Spinal cord (tissue), 10 donors: Measurements from ENCODE around the gene AP1S1. TPM values are rescaled to one million over a fixed set of nuclear protein-coding genes. Genes with fewer than 3 reads are reported as not detected.

Experiments used
- DNase-seq, 6 donors: peaks; one replicate each; pipeline versions ENCODE4 v3.0.0 to v3.0.0-alpha.2; 2013 to 2015; ENCODE audit warnings: low spot score in 6 of 6, low read depth in 4 of 6
- H3K27ac ChIP-seq: one replicate; pipeline ENCODE4 v1.5.1; 2013; ENCODE audit warnings: low read depth, low read length, control low read depth
- H3K27me3 ChIP-seq: one replicate; pipeline ENCODE4 v1.6.1; 2013; ENCODE audit warnings: low read length; ENCODE audit not compliant: control insufficient read depth, insufficient read depth
- H3K36me3 ChIP-seq: one replicate; pipeline ENCODE4 v1.6.1; 2013; ENCODE audit warnings: low read length; ENCODE audit not compliant: control insufficient read depth, insufficient read depth
- H3K4me1 ChIP-seq: one replicate; pipeline ENCODE4 v1.6.1; 2013; ENCODE audit warnings: low read length; ENCODE audit not compliant: control insufficient read depth, insufficient read depth
- H3K4me3 ChIP-seq: one replicate; pipeline ENCODE4 v1.5.1; 2013; ENCODE audit warnings: low read depth, low read length, control low read depth
- H3K9me3 ChIP-seq: one replicate; pipeline ENCODE4 v1.6.1; 2013; ENCODE audit warnings: low read length; ENCODE audit not compliant: control insufficient read depth, insufficient read depth
- WGBS: methylation state at CpG from one replicate; pipeline ENCODE4 v1.1.5; 2013; ENCODE audit warnings: missing lambda C conversion rate; ENCODE audit not compliant: insufficient coverage; 5-methylcytosine and 5-hydroxymethylcytosine counted together
- polyA plus RNA-seq, 2 donors: library from polyadenylated mRNA; unstranded; fragments of 120-200 nt; gene quantifications; one replicate each; pipeline ENCODE4 v1.2.1, GENCODE V29; 2013; ENCODE audit not compliant: insufficient read length in 2 of 2
- total RNA-seq, 2 donors: library from RNA; depleted of rRNA in 1 of 2; stranded (reverse); fragments of 120-200 nt in 1 of 2; fragments of >200 nt in 1 of 2; gene quantifications; one replicate each; pipeline versions ENCODE4 v1.2.3 to v1.2.4, GENCODE V29; 2013 to 2014
- donor health status: healthy.

The AP1S1 gene
- total and polyA plus RNA-seq, 4 donors = 49.0 to 96.4 (median 84.3) TPM

GRCh38 chr7:101154693-101155102, 422 bp downstream of the AP1S1 start:
- Histone ChIP-seq H3K27ac (no peak overlapping the region), H3K4me1 (peaks cover 17% of the 10 kb centered on the region), H3K4me3 (peak overlapping the region; percentile 72), H3K9me3 (no peaks in the 10 kb centered on the region), H3K27me3 (no peaks in the 10 kb centered on the region), H3K36me3 (peaks cover 27% of the 10 kb centered on the region)
- DNase-seq = peak in 2 of 6 donors; percentile 42 to 55
- WGBS = under 1% methylated on average over 22 of the region's 34 CpGs

- DNase-seq = no peak
- no peaks in the 10 kb centered on the region for H3K9me3 ChIP-seq
- H3K4me1 ChIP-seq = peaks cover 17% of the 10 kb centered on the region
- no peak overlapping the region for H3K27ac ChIP-seq
- peak overlapping the region; percentile 72 for H3K4me3 ChIP-seq
- H3K36me3 ChIP-seq = peaks cover 33% of the 10 kb centered on the region
- no peaks in the 10 kb centered on the region for H3K27me3 ChIP-seq
- 51% methylated on average over 3 of the region's 4 CpGs for WGBS
Observed at GRCh38 chr7:101155303-101155702, 1.0 kb downstream of the AP1S1 start.

GRCh38 chr7:101156277-101156676, 2.0 kb downstream of the AP1S1 start:
- 85% methylated on average over 4 of the region's 6 CpGs for WGBS
- Histone ChIP-seq H3K36me3 (peaks cover 40% of the 10 kb centered on the region), H3K9me3 (no peaks in the 10 kb centered on the region), H3K4me1 (peaks cover 17% of the 10 kb centered on the region), H3K4me3 (no peak overlapping the region), H3K27me3 (no peaks in the 10 kb centered on the region), H3K27ac (no peak overlapping the region)
- no peak for DNase-seq

GRCh38 chr7:101156866-101157589, 2.8 kb downstream of the AP1S1 start:
- no peak overlapping the region for H3K27ac ChIP-seq
- no peak overlapping the region for H3K4me3 ChIP-seq
- DNase-seq = no peak
- peaks cover 40% of the 10 kb centered on the region for H3K36me3 ChIP-seq
- peaks cover 17% of the 10 kb centered on the region for H3K4me1 ChIP-seq
- 80% methylated on average over 10 of the region's 14 CpGs for WGBS
- no peaks in the 10 kb centered on the region for H3K9me3 ChIP-seq
- H3K27me3 ChIP-seq = no peaks in the 10 kb centered on the region

- Histone ChIP-seq H3K27ac (no peak overlapping the region), H3K36me3 (peaks cover 42% of the 10 kb centered on the region), H3K27me3 (peaks cover 12% of the 10 kb centered on the region), H3K4me1 (peaks cover 30% of the 10 kb centered on the region), H3K9me3 (no peaks in the 10 kb centered on the region), H3K4me3 (no peak overlapping the region)
- WGBS = 68% methylated on average over 21 of the region's 31 CpGs
- no peak for DNase-seq
Observed at GRCh38 chr7:101159696-101160674, 5.7 kb downstream of the AP1S1 start.

GRCh38 chr7:101160910-101161309, 6.6 kb downstream of the AP1S1 start:
- no peak overlapping the region for H3K4me3 ChIP-seq
- DNase-seq = no peak
- peaks cover 20% of the 10 kb centered on the region for H3K27me3 ChIP-seq
- peaks cover 33% of the 10 kb centered on the region for H3K4me1 ChIP-seq
- H3K36me3 ChIP-seq = peaks cover 42% of the 10 kb centered on the region
- H3K9me3 ChIP-seq = no peaks in the 10 kb centered on the region
- H3K27ac ChIP-seq = no peak overlapping the region

- DNase-seq = no peak
- Histone ChIP-seq H3K27me3 (peaks cover 28% of the 10 kb centered on the region), H3K27ac (no peak overlapping the region), H3K36me3 (peaks cover 40% of the 10 kb centered on the region), H3K4me3 (no peak overlapping the region), H3K4me1 (peaks cover 41% of the 10 kb centered on the region), H3K9me3 (no peaks in the 10 kb centered on the region)
- 52% methylated on average over 9 of the region's 17 CpGs for WGBS
Observed at GRCh38 chr7:101161692-101162471, 7.6 kb downstream of the AP1S1 start.

- peaks cover 48% of the 10 kb centered on the region for H3K4me1 ChIP-seq
Observed at GRCh38 chr7:101162551-101163278, 8.4 kb downstream of the AP1S1 start.

More at GRCh38 chr7:101162551-101163278, 8.4 kb downstream of the AP1S1 start:
- Histone ChIP-seq H3K4me3 (no peak overlapping the region), H3K27ac (no peak overlapping the region), H3K27me3 (peaks cover 36% of the 10 kb centered on the region), H3K9me3 (no peaks in the 10 kb centered on the region), H3K36me3 (peaks cover 32% of the 10 kb centered on the region)
- WGBS = under 1% methylated on average over 68 of the region's 74 CpGs
- DNase-seq = peak in 2 of 6 donors; percentile 86 to 89
